ENCODE results near the gene HSPA4L.
A peak's percentile ranks its signal among the peaks of the same experiment; 100 is the strongest.

GRCh38 chr4:127880763-127881562 lies 98.8 kb downstream of the HSPA4L start, which contains the start of gene PLK4:
- TF ChIP-seq POLR2A (IDR thresholded peaks at IDR 0.05; ENCODE audit: low read depth, low read length) (peak; percentile 45), SPI1 (IDR thresholded peaks at IDR 0.05; ENCODE audit: low read depth, low read length) (no peak), TAF1 (IDR thresholded peaks at IDR 0.05; ENCODE audit: low read depth, low read length) (peak; percentile 48; the same call in 1 of the 2 replicates), PAX5 (IDR thresholded peaks at IDR 0.05; ENCODE audit: insufficient read depth, low read length, severe bottlenecking) (no peak), POLR2AphosphoS5 (IDR thresholded peaks at IDR 0.05; ENCODE audit: low read depth, low read length) (peak; percentile 51; the same call in 1 of the 2 replicates)
